Hindlimb muscle (tissue), 1 donor: ENCODE results near the gene HMGCL. TPM values are rescaled to one million over a fixed set of nuclear protein-coding genes. Genes with fewer than 3 reads are reported as not detected.
"Not testable (repeated sequence)": the region's sequence is repeated elsewhere in the genome, so short reads cannot be mapped to it uniquely, and the experiment has no call there.

Experiments
- DNase-seq: peaks from one replicate; pipeline ENCODE4 v3.0.0-alpha.2; 2013
- polyA plus RNA-seq: library from polyadenylated mRNA; unstranded; fragments of 120-200 nt; gene quantifications from one replicate; pipeline ENCODE4 v1.2.1, GENCODE V29; 2013; ENCODE audit not compliant: insufficient read length

HMGCL gene
- polyA plus RNA-seq, 1 donor = 25.5 TPM

- DNase-seq = no peak
Observed at GRCh38 chr1:23825762-23826522, 713 bp upstream of the HMGCL start.

GRCh38 chr1:23824711-23825075 lies 536 bp downstream of the HMGCL start:
- peak; percentile 22 for DNase-seq

- DNase-seq = no peak
Observed at GRCh38 chr1:23823767-23824166, 1.5 kb downstream of the HMGCL start.

GRCh38 chr1:23817633-23818032 lies 7.6 kb downstream of the HMGCL start:
- DNase-seq = no peak

DNA sequence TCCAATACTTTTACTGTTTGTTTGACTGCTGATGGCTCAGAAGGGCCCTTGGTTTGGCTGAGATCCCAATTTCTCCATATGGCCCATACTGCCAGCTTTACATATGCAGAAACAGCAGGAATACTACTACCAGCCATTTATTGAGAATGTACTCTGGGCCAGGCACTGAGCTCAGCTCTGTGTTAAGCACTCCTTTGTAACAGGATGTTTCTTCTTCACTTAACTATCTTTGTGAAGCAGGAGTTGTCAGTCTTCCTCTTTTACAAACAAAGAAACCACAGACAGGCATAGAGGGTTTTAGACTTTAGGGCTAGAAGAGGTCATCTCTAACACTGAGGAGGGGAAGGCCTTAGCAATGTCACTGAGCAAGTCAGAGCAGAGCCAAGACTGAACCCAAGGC lies 8.3 kb downstream of the HMGCL start:
- DNase-seq = no peak

DNA sequence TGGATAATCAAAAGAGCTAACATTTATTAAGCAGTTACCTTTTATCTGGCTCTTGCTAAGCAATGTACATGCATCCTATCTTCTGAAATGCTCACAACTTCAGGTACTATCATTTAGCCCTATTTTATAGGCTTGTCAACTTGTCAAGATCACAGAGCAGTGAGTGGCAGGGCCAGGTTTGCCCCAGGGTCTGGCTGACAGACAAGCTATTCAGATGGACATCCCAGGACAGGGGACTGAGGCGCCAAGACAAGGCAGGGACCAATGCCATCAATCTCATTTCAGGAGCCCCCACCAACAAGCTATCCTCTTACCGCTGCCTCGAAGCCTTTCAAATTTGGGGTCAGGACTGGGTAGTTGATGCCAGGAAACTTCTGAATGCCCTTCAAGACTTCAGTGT lies 8.9 kb downstream of the HMGCL start:
- DNase-seq = no peak

DNA sequence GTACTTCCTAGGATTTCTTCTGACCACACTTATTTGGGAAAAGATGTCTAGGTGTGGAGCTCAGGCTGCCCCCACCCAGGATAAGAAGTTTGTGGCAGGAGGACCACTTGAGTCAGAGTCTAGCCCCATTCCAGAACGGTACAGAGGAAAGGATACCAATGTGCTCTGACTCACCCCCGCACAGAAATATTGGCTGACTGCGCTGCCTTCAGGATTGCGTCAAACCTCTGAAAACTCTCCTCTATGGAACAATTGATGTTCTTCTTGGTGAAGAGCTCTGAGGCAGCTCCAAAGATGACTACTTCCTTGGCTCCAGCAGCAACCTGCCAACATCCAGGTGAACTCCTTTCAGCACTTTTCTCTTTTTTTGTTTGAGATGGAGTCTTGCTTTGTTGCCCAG lies 11.2 kb downstream of the HMGCL start:
- no peak for DNase-seq

GRCh38 chr1:23810818-23811540 lies 14.2 kb downstream of the HMGCL start:
- no peak for DNase-seq

GRCh38 chr1:23809751-23810171 lies 15.5 kb downstream of the HMGCL start:
- no peak for DNase-seq

DNA sequence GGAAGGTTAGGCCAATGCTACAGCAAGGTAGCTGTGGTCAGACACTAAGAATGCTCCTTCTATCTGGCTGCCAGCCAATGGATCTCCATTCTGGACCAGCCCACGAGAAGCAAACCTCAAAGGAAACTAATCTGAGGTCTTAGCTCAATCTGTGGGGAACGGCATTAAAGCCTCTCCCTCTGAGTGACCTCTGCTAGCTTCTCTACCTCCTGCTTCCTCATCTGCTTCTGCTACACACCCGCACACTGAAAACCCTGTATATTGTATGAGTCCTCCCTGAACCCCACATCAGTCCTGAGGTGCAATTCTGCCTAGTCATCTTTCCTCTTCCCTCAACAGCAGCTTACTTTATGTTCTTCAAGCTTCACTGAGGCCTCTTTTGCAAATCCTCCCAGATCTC lies 17.8 kb downstream of the HMGCL start:
- DNase-seq = no peak

DNA sequence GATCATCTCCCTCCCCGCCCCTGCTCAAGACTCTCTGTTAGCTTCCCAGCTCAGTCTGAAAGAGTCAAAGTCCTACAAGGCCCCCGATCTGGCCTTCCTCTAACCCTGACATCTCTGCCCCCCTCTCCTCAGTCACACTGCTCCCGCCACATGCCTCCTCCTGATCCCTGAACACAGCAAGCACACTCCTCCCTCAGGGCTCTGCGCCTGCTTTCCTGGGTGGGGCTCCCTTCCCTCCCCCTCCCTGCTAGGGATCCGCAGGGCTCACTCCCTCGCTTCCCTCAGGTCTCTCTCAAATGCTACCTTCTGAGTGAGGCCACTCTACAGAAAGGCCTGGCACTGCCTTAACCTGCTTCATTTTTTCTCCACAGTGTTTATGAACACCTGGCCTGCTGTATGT lies 18.9 kb downstream of the HMGCL start:
- no peak for DNase-seq

DNA sequence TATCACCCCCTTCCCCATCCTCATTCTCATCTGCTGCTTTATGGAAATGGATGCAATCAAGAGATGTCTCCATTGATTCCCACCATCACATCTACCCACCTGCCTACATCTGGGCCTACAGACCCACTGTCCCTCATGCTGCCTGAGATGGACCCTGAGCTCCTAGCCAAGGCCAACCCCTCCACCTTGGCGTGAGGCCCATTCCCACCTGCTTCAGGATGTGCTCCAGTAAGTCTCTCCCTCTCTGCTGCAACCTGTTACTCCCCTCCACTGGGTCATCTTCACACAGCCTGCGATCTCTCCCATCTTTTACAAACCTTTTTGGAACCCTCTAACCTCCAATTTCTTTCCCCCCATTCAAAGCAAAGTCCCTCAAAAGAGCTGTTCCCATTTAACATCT lies 20.2 kb downstream of the HMGCL start:
- DNase-seq = no peak

DNA sequence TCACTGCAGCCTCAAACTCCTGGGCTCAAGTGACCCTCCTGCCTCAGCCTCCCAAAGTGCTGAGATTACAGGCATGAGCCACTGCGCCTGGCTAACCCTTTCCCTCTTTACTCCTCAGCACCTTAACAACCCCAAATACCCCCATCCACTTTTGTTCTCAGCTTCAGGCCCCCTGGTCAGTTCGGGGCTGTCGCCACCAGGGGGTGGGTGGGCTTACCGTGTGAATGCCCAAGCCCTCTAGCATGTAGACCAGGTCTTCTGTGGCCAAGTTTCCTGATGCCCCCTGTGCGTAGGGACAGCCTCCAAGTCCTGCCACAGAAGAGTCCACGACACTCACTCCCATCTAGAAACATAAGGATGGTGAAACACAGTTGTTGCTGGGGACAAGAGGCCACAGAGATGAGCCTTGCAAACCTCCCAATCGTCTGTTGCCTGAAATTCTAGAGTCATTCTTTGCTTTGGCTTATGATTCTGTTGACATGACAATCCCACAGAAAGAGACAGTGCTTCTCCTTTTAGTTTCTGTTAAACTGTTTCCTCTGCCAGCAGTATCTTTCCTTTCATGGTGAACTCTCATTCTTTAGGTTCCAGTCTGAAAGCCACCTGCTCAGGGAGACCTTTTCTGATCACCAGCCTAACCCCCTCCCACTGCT lies 20.9 kb downstream of the HMGCL start:
- no peak for DNase-seq

GRCh38 chr1:23803674-23804073 lies 21.6 kb downstream of the HMGCL start:
- DNase-seq = no peak

DNA sequence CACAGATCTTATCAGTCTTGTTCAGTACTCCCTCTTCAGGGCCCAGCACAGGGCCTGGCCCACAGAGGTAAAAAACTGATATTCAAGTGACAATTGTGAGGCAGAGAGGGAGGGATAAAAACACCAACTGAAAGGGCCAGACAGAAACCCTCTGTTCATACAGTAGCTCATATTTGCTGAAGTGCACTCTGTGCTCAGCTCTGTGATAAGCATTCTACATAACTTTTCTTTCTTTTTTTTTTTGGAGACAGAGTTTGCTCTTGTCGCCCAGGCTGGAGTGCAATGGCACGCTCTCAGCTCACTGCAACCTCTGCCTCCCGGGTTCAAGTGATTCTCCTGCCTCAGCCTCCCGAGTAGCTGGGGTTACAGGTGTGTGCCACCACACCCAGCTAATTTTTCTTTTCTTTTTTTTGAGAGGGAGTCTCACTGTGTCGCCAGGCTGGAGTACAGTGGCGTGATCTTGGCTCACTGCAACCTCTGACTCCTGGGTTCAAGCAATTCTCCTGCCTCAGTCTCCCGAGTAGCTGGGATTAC lies 22.4 kb downstream of the HMGCL start:
- not testable (repeated sequence) for DNase-seq

- DNase-seq = no peak
Observed at GRCh38 chr1:23801876-23802275, 23.4 kb downstream of the HMGCL start.

- no peak for DNase-seq
Observed at GRCh38 chr1:23801338-23801748, 23.9 kb downstream of the HMGCL start.

GRCh38 chr1:23800400-23801337 lies 24.6 kb downstream of the HMGCL start, which contains the start of gene GALE:
Gene GALE (minus strand): TSS chr1:23800754. CDS start chr1:23799007, 1,747 bp downstream.
- DNase-seq = peak; percentile 99

- no peak for DNase-seq
Observed at GRCh38 chr1:23799570-23800399, 25.4 kb downstream of the HMGCL start.

GRCh38 chr1:23799255-23799569 lies 26.0 kb downstream of the HMGCL start:
- no peak for DNase-seq

- DNase-seq = no peak
Observed at GRCh38 chr1:23798662-23799142, 26.5 kb downstream of the HMGCL start.
